GM23248 (cell line): ENCODE data around the gene MTMR1. TPM values are rescaled to one million over a fixed set of nuclear protein-coding genes. Genes with fewer than 3 reads are reported as not detected.

Experiments used
- DNase-seq: peaks from one replicate; pipeline ENCODE4 v3.0.0-alpha.2; 2015
- H2AFZ ChIP-seq: fragments of 200-600 bp; sonication (generic); 2 replicates; pipeline ENCODE4 v1.6.1; 2016; ENCODE audit warnings: antibody characterized with exemption
- H3F3A ChIP-seq: fragments of 200-600 bp; sonication (generic); 2 replicates; pipeline ENCODE4 v1.6.1; 2016; ENCODE audit warnings: mild to moderate bottlenecking, antibody characterized with exemption, mixed run types; ENCODE audit not compliant: insufficient read depth
- H3K27ac ChIP-seq: fragments of 200-600 bp; sonication (generic); 2 replicates; pipeline ENCODE4 v1.5.1; 2016; ENCODE audit warnings: mild to moderate bottlenecking
- H3K27me3 ChIP-seq: fragments of 200-600 bp; sonication (generic); replicated peaks from 2 replicates; pipeline ENCODE4 v1.6.1; 2016; ENCODE audit warnings: mild to moderate bottlenecking; ENCODE audit not compliant: insufficient read depth
- H3K36me3 ChIP-seq: fragments of 200-600 bp; sonication (generic); 2 replicates; pipeline ENCODE4 v1.6.1; 2016; ENCODE audit warnings: low read depth, mild to moderate bottlenecking
- H3K4me1 ChIP-seq: fragments of 200-600 bp; sonication (generic); 2 replicates; pipeline ENCODE4 v1.6.1; 2016; ENCODE audit warnings: mild to moderate bottlenecking; ENCODE audit not compliant: insufficient read depth
- H3K4me2 ChIP-seq: fragments of 200-600 bp; sonication (generic); one replicate; pipeline ENCODE4 v1.6.1; 2016; ENCODE audit warnings: mild to moderate bottlenecking; ENCODE audit not compliant: unreplicated experiment
- H3K4me3 ChIP-seq: fragments of 200-600 bp; sonication (generic); 2 replicates; pipeline ENCODE4 v1.5.1; 2016; ENCODE audit warnings: mild to moderate bottlenecking
- H3K79me2 ChIP-seq: fragments of 200-600 bp; sonication (generic); 2 replicates; pipeline ENCODE4 v1.6.1; 2016; ENCODE audit warnings: mild to moderate bottlenecking; ENCODE audit not compliant: insufficient read depth
- H3K9ac ChIP-seq: fragments of 200-600 bp; sonication (generic); 2 replicates; pipeline ENCODE4 v1.6.1; 2016; ENCODE audit warnings: mild to moderate bottlenecking
- H3K9me2 ChIP-seq: fragments of 200-600 bp; sonication (generic); 2 replicates; pipeline ENCODE4 v1.6.1; 2016; ENCODE audit warnings: mixed run types, mild to moderate bottlenecking, moderate library complexity; ENCODE audit not compliant: insufficient read depth
- H3K9me3 ChIP-seq: fragments of 200-600 bp; sonication (generic); one replicate; pipeline ENCODE4 v1.6.1; 2017; ENCODE audit warnings: low read depth
- H4K20me1 ChIP-seq: fragments of 200-600 bp; sonication (generic); 2 replicates; pipeline ENCODE4 v1.6.0; 2016; ENCODE audit not compliant: insufficient read depth
- EZH2 ChIP-seq: fragments of 200-600 bp; sonication (generic); IDR thresholded peaks from 2 replicates; pipeline ENCODE4 v1.6.1; 2018; ENCODE audit warnings: antibody characterized with exemption, mild to moderate bottlenecking; ENCODE audit not compliant: insufficient read depth, poor library complexity, severe bottlenecking
- EZH2phosphoT487 ChIP-seq: fragments of 200-600 bp; sonication (generic); IDR thresholded peaks from 2 replicates; pipeline ENCODE4 v1.6.1; 2018; ENCODE audit warnings: antibody characterized with exemption, moderate library complexity, mild to moderate bottlenecking, low read depth; ENCODE audit not compliant: insufficient read depth
- WGBS, 2 experiments: methylation state at CpG; one replicate each; pipeline ENCODE4 v1.1.6; 2015 to 2017; ENCODE audit warnings: low lambda C conversion rate in 2 of 2, low coverage in 1 of 2; ENCODE audit errors: missing lambda C conversion rate in 2 of 2; 5-methylcytosine and 5-hydroxymethylcytosine counted together
- in situ Hi-C: fragments of 300-500 bp; cut with MboI; formaldehyde crosslinking; loops from 2 replicates; pipeline ENCODE4 v1.15.0; 2020
- polyA plus RNA-seq: library from polyadenylated mRNA; unstranded; fragments of >200 nt; fragmentation: Nextera tagmentation; extraction: Ambion mirVana; gene quantifications from 2 replicates; pipeline ENCODE4 v1.2.1, GENCODE V29; 2016
- total RNA-seq: library from RNA; depleted of rRNA; stranded (reverse); fragments of >200 nt; shearing (Covaris generic); gene quantifications from 2 replicates; pipeline ENCODE4 v1.2.3, GENCODE V29; 2014; rRNA removed

MTMR1 gene
- total RNA-seq: 12.8 and 15.8 TPM in 2 replicates
- polyA plus RNA-seq: 2.7 and 3.7 TPM in 2 replicates

DNA sequence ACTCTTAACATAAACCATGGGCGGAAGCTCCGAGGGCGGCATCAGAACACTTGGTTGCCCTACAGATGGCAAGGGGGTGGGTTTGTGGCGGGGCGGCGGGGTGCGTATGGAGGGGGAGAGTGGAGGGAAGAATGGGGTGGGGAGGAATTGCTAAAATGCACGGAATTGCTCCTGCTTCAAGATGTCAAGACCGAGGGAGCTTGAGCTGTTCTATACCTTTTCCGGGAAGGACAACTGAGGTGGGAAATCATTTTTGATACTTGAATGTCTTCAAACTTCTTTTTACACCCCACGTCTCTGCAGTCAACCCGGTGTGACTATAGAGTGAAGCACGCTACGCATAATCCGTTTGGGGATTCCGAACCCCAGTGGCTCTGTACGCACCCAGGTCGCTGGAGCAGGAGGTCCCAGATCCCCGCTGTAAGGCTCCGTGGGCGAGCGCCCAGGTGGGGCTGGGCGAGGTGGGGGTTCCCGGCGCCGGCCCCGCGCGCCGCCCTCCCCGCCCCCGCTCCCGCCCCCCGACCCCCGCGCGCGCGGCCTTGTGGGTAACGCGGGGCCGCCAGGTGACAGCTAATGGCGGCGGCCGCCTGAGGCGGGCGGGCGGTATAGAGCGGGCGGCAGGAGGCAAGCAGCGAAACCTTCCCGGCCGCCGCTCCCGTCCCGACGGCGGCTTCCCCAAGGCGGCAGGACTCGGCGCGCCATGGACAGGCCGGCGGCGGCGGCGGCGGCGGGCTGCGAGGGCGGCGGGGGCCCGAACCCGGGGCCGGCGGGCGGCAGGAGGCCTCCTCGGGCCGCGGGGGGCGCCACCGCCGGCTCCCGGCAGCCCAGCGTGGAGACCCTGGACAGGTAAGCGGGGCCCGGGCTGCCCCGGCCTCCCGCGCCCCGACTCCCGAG, at the start of gene MTMR1:
Gene MTMR1 (plus strand): TSS at position 566 of the 894 bp plus-strand sequence. CDS start 135 bp downstream, at position 701.
- peaks cover 3% of the 10 kb centered on the region for H3K9me3 ChIP-seq
- H3K27me3 ChIP-seq: no peaks in the 10 kb centered on the region
- H3K79me2 ChIP-seq: peaks cover 27% of the 10 kb centered on the region
- TF ChIP-seq EZH2 (no peak), EZH2phosphoT487 (no peak)
- H3K27ac ChIP-seq: peak within 1 kb of the TSS; percentile 89
- peaks cover 22% of the 10 kb centered on the region for H3K4me1 ChIP-seq
- peak; percentile 49 for DNase-seq
- peak within 1 kb of the TSS; percentile 91 for H3K9ac ChIP-seq
- peak within 1 kb of the TSS; percentile 81 for H2AFZ ChIP-seq
- no peaks in the 10 kb centered on the region for H3K36me3 ChIP-seq
- peak within 1 kb of the TSS; percentile 81 for H3K4me3 ChIP-seq
- H3K4me2 ChIP-seq: peak within 1 kb of the TSS; percentile 92
- no peaks in the 10 kb centered on the region for H4K20me1 ChIP-seq
- H3K9me2 ChIP-seq: no peaks in the 10 kb centered on the region
- WGBS, 2 experiments: 1 to 3% methylated on average over 9 to 24 of the region's 92 CpGs
- in situ Hi-C loops: no loop called here
- H3F3A ChIP-seq: peaks cover 38% of the 10 kb centered on the region

DNA sequence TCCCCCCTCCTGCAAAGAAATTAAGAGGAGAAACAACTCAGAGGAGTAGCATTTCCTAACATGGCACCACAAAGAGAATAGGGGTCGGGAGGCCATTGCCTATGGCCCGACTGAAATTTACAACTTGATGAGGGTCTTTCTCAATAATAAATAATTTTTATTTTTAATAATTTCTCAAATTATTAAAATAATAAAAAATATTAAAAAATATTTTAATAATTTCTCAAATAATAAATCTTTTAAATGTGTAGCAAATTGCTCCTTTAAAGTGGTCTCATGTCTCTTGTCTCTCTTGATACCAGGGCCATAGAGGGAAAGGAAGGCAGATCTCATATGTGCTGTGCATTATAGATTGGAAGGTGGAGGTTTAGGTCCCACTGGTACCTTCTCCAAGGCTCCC, 49.2 kb upstream of the MTMR1 start:
- TF ChIP-seq EZH2phosphoT487 (no peak), EZH2 (no peak)
- Histone ChIP-seq H3K9me2 (no peaks in the 10 kb centered on the region), H4K20me1 (no peaks in the 10 kb centered on the region), H3K4me2 (no peak overlapping the region), H3K36me3 (no peaks in the 10 kb centered on the region), H3K9me3 (no peaks in the 10 kb centered on the region), H3K27ac (no peak overlapping the region), H3K79me2 (no peaks in the 10 kb centered on the region), H3K4me3 (no peak overlapping the region), H3K4me1 (no peaks in the 10 kb centered on the region), H2AFZ (no peak overlapping the region), H3K9ac (no peak overlapping the region), H3F3A (no peaks in the 10 kb centered on the region), H3K27me3 (no peaks in the 10 kb centered on the region)
- no peak for DNase-seq
- WGBS, 2 experiments: 93 to 95% methylated on average over 2 of the region's 2 CpGs
- in situ Hi-C loops: no loop called here

DNA sequence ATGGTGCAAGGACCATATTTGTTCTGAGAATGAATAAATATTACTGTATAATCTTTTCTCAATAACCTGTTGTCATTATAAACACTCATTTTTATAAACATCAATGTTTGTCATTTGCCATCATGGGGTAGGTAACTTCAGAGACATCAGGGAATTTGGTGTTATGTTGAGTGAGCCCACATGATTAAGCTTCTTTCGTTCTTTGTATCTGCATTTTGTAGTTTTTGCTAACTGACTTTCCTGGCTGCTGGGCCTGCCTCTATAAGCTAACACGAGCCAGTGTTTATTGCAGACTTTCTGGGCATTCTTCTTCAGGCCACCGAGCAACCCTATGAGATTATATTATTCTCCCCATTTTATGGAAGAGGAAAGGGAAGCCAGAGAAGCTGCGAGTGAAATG, 48.8 kb upstream of the MTMR1 start:
- no peaks in the 10 kb centered on the region for H3F3A ChIP-seq
- TF ChIP-seq EZH2: no peak
- TF ChIP-seq EZH2phosphoT487: no peak
- no peaks in the 10 kb centered on the region for H3K9me2 ChIP-seq
- H3K9ac ChIP-seq: no peak overlapping the region
- H3K36me3 ChIP-seq: no peaks in the 10 kb centered on the region
- H2AFZ ChIP-seq: no peak overlapping the region
- H3K79me2 ChIP-seq: no peaks in the 10 kb centered on the region
- no peaks in the 10 kb centered on the region for H4K20me1 ChIP-seq
- in situ Hi-C loops: no loop called here
- H3K4me3 ChIP-seq: no peak overlapping the region
- H3K9me3 ChIP-seq: no peaks in the 10 kb centered on the region
- H3K4me2 ChIP-seq: no peak overlapping the region
- DNase-seq: no peak
- H3K27ac ChIP-seq: no peak overlapping the region
- H3K27me3 ChIP-seq: no peaks in the 10 kb centered on the region
- WGBS, 2 experiments: 95 to 98% methylated on average over 4 of the region's 4 CpGs
- no peaks in the 10 kb centered on the region; the same call in 1 of the 2 replicates for H3K4me1 ChIP-seq

DNA sequence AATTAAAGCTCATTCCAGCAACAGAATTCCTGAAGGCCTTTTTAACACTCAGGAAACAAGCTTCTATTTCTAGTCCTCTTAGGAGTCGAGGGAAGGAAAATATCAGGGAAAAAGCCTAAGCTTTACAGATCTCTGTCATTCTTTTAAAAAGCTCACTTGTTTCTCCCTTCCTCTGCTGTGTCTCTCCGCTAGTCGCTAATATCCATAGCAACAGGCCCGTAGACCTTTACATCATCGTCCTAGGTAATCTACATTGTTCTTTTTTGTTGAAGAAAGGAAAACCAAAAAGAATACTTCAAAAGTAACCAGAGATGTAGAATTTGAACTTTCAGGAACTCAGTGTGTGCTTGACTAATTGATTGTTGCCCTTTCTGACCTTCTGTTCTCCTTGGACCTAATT, 45.9 kb upstream of the MTMR1 start:
- H3K9me2 ChIP-seq: no peaks in the 10 kb centered on the region
- DNase-seq: no peak
- no peaks in the 10 kb centered on the region for H3K9me3 ChIP-seq
- in situ Hi-C loops: no loop called here
- no peak overlapping the region for H3K9ac ChIP-seq
- no peaks in the 10 kb centered on the region for H3F3A ChIP-seq
- H3K4me2 ChIP-seq: no peak overlapping the region
- no peaks in the 10 kb centered on the region; the same call in 1 of the 2 replicates for H3K4me1 ChIP-seq
- no peak overlapping the region for H3K4me3 ChIP-seq
- no peak for TF ChIP-seq EZH2
- TF ChIP-seq EZH2phosphoT487: no peak
- H3K27ac ChIP-seq: no peak overlapping the region
- no peak overlapping the region for H2AFZ ChIP-seq
- H4K20me1 ChIP-seq: no peaks in the 10 kb centered on the region
- H3K79me2 ChIP-seq: no peaks in the 10 kb centered on the region
- 97% methylated on average over 5 of the region's 5 CpGs for whole genome bisulfite sequencing, 2 experiments
- no peaks in the 10 kb centered on the region for H3K27me3 ChIP-seq
- H3K36me3 ChIP-seq: no peaks in the 10 kb centered on the region
